Neural crest cell (in vitro differentiated cells): ENCODE measurements around the gene ANKRD9. TPM values are rescaled to one million over a fixed set of nuclear protein-coding genes. Genes with fewer than 3 reads are reported as not detected.

ENCODE experiments used
- DNase-seq: peaks from one replicate; pipeline ENCODE4 v3.0.0; 2021; ENCODE audit warnings: low read depth, mixed read lengths, low spot score
- H3K27ac Mint-ChIP-seq: one replicate; pipeline ENCODE4 v1.8.0; 2021; ENCODE audit warnings: mild to moderate bottlenecking, mixed read lengths; ENCODE audit not compliant: unreplicated experiment
- H3K27me3 Mint-ChIP-seq: 2 replicates; pipeline ENCODE4 v1.8.0; 2021; ENCODE audit warnings: low read depth, mild to moderate bottlenecking, mixed read lengths
- H3K36me3 Mint-ChIP-seq: 2 replicates; pipeline ENCODE4 v1.8.0; 2021; ENCODE audit warnings: low read depth, mild to moderate bottlenecking, mixed read lengths
- H3K4me1 Mint-ChIP-seq: 2 replicates; pipeline ENCODE4 v1.8.0; 2021; ENCODE audit warnings: mixed read lengths
- H3K4me3 Mint-ChIP-seq: one replicate; pipeline ENCODE4 v1.8.0; 2021; ENCODE audit warnings: mild to moderate bottlenecking, mixed read lengths
- H3K9me3 Mint-ChIP-seq: 2 replicates; pipeline ENCODE4 v1.8.0; 2021; ENCODE audit warnings: mixed read lengths
- total RNA-seq: library from RNA; stranded (reverse); gene quantifications from 2 replicates; pipeline ENCODE4 v1.2.1, GENCODE V29; 2021
- TF ChIP-seq, protein P1 (sequence below): fragments of 200-600 bp; sonication (generic); conservative IDR thresholded peaks from 2 replicates; pipeline ENCODE4 v1.5.0; 2021; ENCODE audit warnings: antibody characterized with exemption, mild to moderate bottlenecking

The ANKRD9 gene
- total RNA-seq, 1 donor from 2014 or later = 40.0 TPM

DNA sequence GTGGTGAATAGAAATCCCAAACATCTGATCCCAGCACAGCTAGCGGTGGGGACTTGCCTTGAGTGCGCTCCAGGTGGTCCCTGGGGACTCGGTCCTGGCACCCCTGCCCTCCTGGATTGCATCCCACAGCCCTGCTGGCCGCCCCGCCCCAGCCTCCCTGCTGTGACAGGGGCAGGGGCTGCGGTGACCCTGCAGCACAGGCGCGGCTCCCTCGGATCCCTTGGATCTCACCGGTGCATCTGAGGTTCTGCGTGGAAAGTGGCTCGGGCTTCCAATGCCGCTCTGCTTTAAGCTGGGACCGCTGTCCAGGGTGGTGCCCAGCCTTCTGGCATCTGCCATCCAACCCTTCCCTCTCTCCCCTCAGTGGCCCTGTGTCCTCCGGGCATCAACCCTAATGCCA is 16.0 kb downstream of the ANKRD9 start:
- Mint-ChIP-seq H3K4me3 (no peak overlapping the region), H3K9me3 (no peaks in the 10 kb centered on the region), H3K27ac (no peak overlapping the region), H3K27me3 (no peaks in the 10 kb centered on the region), H3K36me3 (no peaks in the 10 kb centered on the region), H3K4me1 (no peaks in the 10 kb centered on the region)
- TF ChIP-seq, protein P1, sequence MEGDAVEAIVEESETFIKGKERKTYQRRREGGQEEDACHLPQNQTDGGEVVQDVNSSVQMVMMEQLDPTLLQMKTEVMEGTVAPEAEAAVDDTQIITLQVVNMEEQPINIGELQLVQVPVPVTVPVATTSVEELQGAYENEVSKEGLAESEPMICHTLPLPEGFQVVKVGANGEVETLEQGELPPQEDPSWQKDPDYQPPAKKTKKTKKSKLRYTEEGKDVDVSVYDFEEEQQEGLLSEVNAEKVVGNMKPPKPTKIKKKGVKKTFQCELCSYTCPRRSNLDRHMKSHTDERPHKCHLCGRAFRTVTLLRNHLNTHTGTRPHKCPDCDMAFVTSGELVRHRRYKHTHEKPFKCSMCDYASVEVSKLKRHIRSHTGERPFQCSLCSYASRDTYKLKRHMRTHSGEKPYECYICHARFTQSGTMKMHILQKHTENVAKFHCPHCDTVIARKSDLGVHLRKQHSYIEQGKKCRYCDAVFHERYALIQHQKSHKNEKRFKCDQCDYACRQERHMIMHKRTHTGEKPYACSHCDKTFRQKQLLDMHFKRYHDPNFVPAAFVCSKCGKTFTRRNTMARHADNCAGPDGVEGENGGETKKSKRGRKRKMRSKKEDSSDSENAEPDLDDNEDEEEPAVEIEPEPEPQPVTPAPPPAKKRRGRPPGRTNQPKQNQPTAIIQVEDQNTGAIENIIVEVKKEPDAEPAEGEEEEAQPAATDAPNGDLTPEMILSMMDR = no peak
- no peak for DNase-seq

DNA sequence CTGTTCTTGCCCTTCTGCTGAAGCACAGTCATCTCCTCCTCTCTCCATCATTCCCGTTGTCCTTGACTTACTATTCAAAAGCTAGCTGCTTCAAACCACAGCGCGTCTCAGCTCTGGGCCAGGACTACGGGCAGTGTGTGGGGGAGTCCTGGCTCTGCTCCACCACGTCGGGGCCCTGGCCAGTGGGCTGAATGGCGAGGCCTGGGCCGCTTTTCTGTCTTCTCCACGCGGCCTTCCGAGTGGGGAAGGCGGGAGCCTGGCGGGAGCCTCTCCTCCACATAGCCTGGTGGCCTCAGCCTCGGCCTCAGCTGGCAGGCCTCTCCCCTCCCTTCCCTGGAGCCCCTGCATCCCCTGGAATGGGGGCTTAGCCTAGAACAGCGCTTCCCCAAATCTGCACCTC is 16.5 kb downstream of the ANKRD9 start:
- TF ChIP-seq, protein P1 = no peak
- DNase-seq = no peak
- Mint-ChIP-seq H3K36me3 (no peaks in the 10 kb centered on the region), H3K27me3 (no peaks in the 10 kb centered on the region), H3K9me3 (no peaks in the 10 kb centered on the region), H3K4me3 (no peak overlapping the region), H3K27ac (no peak overlapping the region), H3K4me1 (no peaks in the 10 kb centered on the region)

DNA sequence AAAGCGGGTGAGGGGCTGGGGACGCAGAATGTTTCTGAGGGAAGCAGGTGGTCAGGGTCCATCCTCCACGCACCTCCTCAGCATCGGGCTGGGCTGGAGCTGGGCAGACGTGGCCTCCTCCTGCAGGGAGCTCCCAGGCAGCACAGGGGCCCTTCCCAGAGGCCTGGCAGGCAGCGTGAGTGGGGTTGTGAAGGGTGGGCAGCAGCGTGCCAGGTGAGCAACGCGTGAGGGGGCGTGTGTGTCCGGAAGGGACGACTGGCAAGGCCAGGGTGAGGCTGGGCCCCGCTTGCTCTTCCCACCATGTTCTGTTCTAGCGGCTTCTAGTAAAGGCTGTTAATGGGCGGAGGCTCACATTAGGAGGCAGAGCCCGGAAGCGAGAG is 17.1 kb downstream of the ANKRD9 start:
- TF ChIP-seq, protein P1 = no peak
- Mint-ChIP-seq H3K4me1 (no peaks in the 10 kb centered on the region), H3K27me3 (no peaks in the 10 kb centered on the region), H3K4me3 (no peak overlapping the region), H3K9me3 (no peaks in the 10 kb centered on the region), H3K27ac (peak overlapping the region; percentile 27), H3K36me3 (no peaks in the 10 kb centered on the region)
- DNase-seq = no peak

DNA sequence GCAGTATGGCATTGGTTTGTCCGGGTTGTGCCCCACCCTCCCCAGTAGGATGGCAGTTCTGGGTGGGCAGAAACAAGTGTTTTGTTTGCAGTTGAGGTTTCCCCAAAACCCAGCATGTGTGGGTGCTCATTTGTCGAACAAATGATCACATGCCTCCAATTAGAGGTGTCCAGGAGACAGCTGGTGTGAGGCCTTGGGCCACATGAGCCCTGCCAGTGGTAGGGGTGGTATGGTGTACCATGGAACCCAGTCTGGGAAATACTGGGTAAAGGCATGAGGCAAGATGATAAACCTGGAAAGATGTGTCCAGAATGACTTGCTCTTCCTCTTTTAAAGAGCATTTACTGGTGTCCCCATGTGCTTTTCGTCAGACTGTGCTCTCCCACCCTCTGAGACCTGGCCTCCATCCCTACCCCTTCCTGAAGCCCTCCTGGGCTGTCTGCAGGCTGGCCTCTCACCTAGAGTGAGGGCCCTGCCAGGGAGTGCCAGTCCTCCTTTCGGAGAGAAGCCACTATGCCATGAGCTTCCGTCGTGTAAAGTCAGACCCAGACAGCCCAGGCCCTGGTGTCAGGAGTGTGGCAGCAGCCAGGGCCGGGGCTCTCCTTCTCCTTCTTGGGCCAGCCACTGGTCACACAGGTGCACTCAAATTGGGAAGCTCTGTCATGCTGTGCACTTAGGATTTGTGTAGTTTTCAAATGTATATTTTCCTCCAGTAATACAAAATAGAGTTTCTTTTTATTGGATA is 17.6 kb downstream of the ANKRD9 start:
- Mint-ChIP-seq H3K4me3 (no peak overlapping the region), H3K9me3 (no peaks in the 10 kb centered on the region), H3K4me1 (no peaks in the 10 kb centered on the region), H3K27me3 (no peaks in the 10 kb centered on the region), H3K27ac (peak overlapping the region; percentile 27), H3K36me3 (no peaks in the 10 kb centered on the region)
- TF ChIP-seq, protein P1 = no peak
- DNase-seq = no peak

DNA sequence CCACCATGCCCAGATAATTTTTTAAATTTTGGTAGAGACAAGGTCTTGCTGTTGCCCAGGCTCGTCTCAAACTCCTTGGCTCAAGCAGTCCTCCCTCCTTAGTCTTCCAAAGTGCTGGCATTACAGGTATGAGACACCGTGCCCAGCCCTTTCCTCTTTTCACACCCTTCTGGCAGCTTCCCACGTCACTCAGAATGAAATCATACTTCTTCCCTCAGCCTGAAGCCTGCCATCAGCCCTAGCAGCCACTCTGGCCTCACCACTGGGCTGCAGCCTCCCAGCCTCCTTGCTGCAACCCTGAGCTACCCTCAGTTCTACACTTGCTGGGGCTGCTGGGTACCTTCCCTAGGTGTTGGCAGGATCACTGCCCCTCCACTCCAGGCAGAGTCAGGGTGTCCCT is 18.2 kb downstream of the ANKRD9 start:
- Mint-ChIP-seq H3K36me3 (no peaks in the 10 kb centered on the region), H3K4me1 (no peaks in the 10 kb centered on the region), H3K27me3 (no peaks in the 10 kb centered on the region), H3K27ac (no peak overlapping the region), H3K4me3 (no peak overlapping the region), H3K9me3 (no peaks in the 10 kb centered on the region)
- DNase-seq = no peak
- TF ChIP-seq, protein P1 = no peak
